ENCODE results near the gene BSCL2.

Gene BSCL2

DNA sequence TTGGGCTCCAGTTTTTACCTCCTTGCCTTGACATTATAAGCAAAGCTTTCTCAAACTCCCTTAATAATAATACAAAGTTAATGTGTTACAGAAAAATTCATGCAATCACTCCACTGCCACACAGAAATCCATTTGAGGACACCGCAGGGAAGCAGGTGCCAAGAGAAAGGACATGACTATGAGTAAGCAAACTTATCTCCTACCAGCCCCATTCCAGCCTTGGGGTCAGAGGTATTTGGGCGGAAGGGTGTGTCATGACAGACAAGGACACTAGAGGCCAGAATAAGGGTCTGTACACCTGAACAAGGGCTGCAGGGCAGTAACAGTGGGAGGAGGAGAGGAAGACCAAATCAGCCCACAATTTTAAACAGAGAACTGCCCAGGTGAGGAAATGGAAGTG lies 6.1 kb upstream of the BSCL2 start:
- no peak overlapping the region for H2AFZ ChIP-seq (ENCODE audit: low read length)
- no peak overlapping the region for H3K9ac ChIP-seq (ENCODE audit: low read depth, low read length, poor library complexity, severe bottlenecking)
- H3K79me2 ChIP-seq (ENCODE audit: insufficient read depth, low read length), result peaks cover 49% of the 10 kb centered on the region
- H3K9me3 ChIP-seq (ENCODE audit: insufficient read depth, low read depth, low read length), result no peaks in the 10 kb centered on the region
- H4K20me1 ChIP-seq (ENCODE audit: insufficient read depth, low read length, poor library complexity, severe bottlenecking), result peaks cover 57% of the 10 kb centered on the region
- H3F3A ChIP-seq (ENCODE audit: low read depth), result peaks cover 7% of the 10 kb centered on the region; the same call in 1 of the 2 replicates
- no peaks in the 10 kb centered on the region for H3K9me2 ChIP-seq (replicated peaks; ENCODE audit: low read depth, low read length)
- peaks cover 89% of the 10 kb centered on the region for H3K36me3 ChIP-seq (ENCODE audit: insufficient read depth, low read length)
- no peak overlapping the region for H3K4me3 ChIP-seq (ENCODE audit: low read length, poor library complexity, severe bottlenecking)
- H3K4me1 ChIP-seq (ENCODE audit: insufficient read depth, low read length, poor library complexity, severe bottlenecking), result peaks cover 3% of the 10 kb centered on the region
- no peaks in the 10 kb centered on the region for H3K27me3 ChIP-seq (ENCODE audit: insufficient read depth, low read length, poor library complexity, severe bottlenecking)
- no peak overlapping the region for H3K4me2 ChIP-seq (ENCODE audit: low read depth, low read length, poor library complexity, severe bottlenecking)
- TF ChIP-seq EZH2phosphoT487 (IDR thresholded peaks at IDR 0.05; ENCODE audit: borderline replicate concordance), result no peak
- TF ChIP-seq CTCF (conservative IDR thresholded peaks at IDR 0.05; ENCODE audit: low read length), result no peak

- no peak for TF ChIP-seq CTCF (conservative IDR thresholded peaks at IDR 0.05; ENCODE audit: low read length)
- no peak for TF ChIP-seq EZH2phosphoT487 (IDR thresholded peaks at IDR 0.05; ENCODE audit: borderline replicate concordance)
- peaks cover 44% of the 10 kb centered on the region for H3K79me2 ChIP-seq (ENCODE audit: insufficient read depth, low read length)
- H3K4me2 ChIP-seq (ENCODE audit: low read depth, low read length, poor library complexity, severe bottlenecking), result no peak overlapping the region
- H3K9me2 ChIP-seq (replicated peaks; ENCODE audit: low read depth, low read length), result no peaks in the 10 kb centered on the region
- no peaks in the 10 kb centered on the region for H3K9me3 ChIP-seq (ENCODE audit: insufficient read depth, low read depth, low read length)
- H3K4me1 ChIP-seq (ENCODE audit: insufficient read depth, low read length, poor library complexity, severe bottlenecking), result peaks cover 3% of the 10 kb centered on the region
- H3F3A ChIP-seq (ENCODE audit: low read depth), result peaks cover 7% of the 10 kb centered on the region; the same call in 1 of the 2 replicates
- H3K4me3 ChIP-seq (ENCODE audit: low read length, poor library complexity, severe bottlenecking), result no peak overlapping the region
- H3K36me3 ChIP-seq (ENCODE audit: insufficient read depth, low read length), result peaks cover 89% of the 10 kb centered on the region
- H3K27me3 ChIP-seq (ENCODE audit: insufficient read depth, low read length, poor library complexity, severe bottlenecking), result no peaks in the 10 kb centered on the region
- no peak overlapping the region for H3K9ac ChIP-seq (ENCODE audit: low read depth, low read length, poor library complexity, severe bottlenecking)
- H2AFZ ChIP-seq (ENCODE audit: low read length), result no peak overlapping the region
- H4K20me1 ChIP-seq (ENCODE audit: insufficient read depth, low read length, poor library complexity, severe bottlenecking), result peaks cover 53% of the 10 kb centered on the region
These were observed 5.6 kb upstream of the BSCL2 start for GRCh38 chr11:62712861-62713260.

DNA sequence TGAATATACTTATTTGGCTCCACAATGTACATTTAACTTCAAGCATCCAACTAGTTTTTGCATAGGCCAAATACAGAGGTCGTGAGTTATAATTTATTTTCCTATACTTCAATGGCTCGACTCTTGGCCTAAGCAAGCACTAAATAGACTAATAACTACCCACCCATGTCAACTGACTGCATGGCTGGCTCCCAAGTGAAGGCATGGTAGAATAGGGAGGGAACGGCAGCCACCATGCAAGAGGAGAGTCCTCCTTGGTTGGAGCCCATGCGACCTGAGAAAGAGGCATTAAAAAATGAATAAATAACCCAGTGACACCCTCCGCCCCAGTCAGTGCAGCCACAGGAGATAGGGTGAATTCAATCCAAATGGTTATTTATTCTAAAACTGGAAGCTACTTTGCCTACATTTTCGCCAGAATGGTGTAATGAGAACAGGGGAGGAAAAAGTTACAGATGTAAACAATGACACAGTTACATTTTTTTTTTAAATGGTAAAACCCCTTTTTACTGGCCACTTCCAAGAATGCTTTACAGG lies 5.1 kb upstream of the BSCL2 start:
- Histone ChIP-seq H3K9me3 (ENCODE audit: insufficient read depth, low read depth, low read length) (no peaks in the 10 kb centered on the region), H4K20me1 (ENCODE audit: insufficient read depth, low read length, poor library complexity, severe bottlenecking) (peaks cover 48% of the 10 kb centered on the region), H3F3A (ENCODE audit: low read depth) (peaks cover 7% of the 10 kb centered on the region; the same call in 1 of the 2 replicates), H3K79me2 (ENCODE audit: insufficient read depth, low read length) (peaks cover 39% of the 10 kb centered on the region), H3K9me2 (replicated peaks; ENCODE audit: low read depth, low read length) (no peaks in the 10 kb centered on the region), H2AFZ (ENCODE audit: low read length) (no peak overlapping the region), H3K9ac (ENCODE audit: low read depth, low read length, poor library complexity, severe bottlenecking) (no peak overlapping the region), H3K4me3 (ENCODE audit: low read length, poor library complexity, severe bottlenecking) (no peak overlapping the region), H3K36me3 (ENCODE audit: insufficient read depth, low read length) (peaks cover 89% of the 10 kb centered on the region), H3K27me3 (ENCODE audit: insufficient read depth, low read length, poor library complexity, severe bottlenecking) (no peaks in the 10 kb centered on the region), H3K4me1 (ENCODE audit: insufficient read depth, low read length, poor library complexity, severe bottlenecking) (no peaks in the 10 kb centered on the region), H3K4me2 (ENCODE audit: low read depth, low read length, poor library complexity, severe bottlenecking) (no peak overlapping the region)
- TF ChIP-seq CTCF (conservative IDR thresholded peaks at IDR 0.05; ENCODE audit: low read length) (no peak), EZH2phosphoT487 (IDR thresholded peaks at IDR 0.05; ENCODE audit: borderline replicate concordance) (no peak)
